ENCODE measurements around the gene SHB. TPM values are rescaled to one million over a fixed set of nuclear protein-coding genes. Genes with fewer than 3 reads are reported as not detected.
A peak's percentile ranks its signal among the peaks of the same experiment; 100 is the strongest.

The SHB gene
- total and polyA plus RNA-seq, 2 of the 13 experiments (the other 11 are each of a cell fraction or from before 2014, with no cell fraction given) = 19.4 to 20.7 TPM

DNA sequence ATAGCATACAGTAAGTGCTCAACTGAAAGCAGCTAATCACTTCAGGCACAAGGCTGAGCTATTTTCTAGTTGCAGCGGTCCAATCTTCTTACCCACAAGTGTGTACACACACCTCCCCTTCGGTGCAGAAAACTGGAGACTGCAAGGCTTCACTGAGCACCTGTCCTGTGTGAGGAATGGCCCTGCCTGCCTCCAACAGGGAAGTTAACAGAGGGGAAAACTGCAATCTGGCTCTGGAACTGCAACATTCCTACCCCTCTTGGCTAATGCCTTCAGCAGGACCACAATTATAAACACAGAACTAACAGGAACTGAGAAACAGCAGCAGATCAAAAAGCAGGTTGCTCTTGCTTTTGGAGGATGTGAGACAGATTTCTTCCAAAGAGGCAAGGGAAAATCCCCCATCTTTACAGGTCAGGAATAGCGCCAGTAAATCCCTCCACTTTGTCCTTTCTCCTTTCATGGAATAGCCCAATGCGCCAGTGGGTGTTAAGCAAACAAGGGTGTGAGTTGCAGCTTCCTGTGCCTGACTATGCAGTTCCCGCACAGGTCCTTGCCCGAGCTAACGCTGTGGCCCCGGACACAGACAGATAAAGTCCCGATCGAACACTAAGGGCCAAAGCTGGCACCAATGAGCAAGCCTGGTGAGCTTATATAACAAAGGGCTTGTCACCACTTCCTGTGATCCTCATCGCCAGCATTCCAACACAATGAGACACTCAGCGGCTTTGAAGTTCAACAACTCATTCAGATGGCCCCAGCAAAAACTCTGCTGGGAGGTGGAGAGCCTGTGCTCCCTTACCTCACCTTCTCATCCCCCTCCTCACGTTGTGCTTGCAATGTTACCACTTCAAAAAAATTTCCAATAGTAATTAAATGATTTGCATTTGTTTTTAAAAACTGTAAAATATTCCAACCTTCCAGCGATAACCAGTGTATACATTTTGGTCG lies 21.5 kb downstream of the SHB start (continued):
- TF ChIP-seq SYNCRIP (IDR thresholded peaks at IDR 0.05; ENCODE audit: insufficient read depth, low read depth, low read length) (no peak), ZNF331 (CRISPR knock-in tag; IDR thresholded peaks at IDR 0.05) (peak; percentile 95), ZNF615 (CRISPR knock-in tag; IDR thresholded peaks at IDR 0.05; ENCODE audit: borderline replicate concordance) (0 out of 2 replicates have a peak, but pooled peaks have one; percentile 28), RNF2 (conservative IDR thresholded peaks at IDR 0.05; ENCODE audit: low read depth) (no peak), SIN3A (IDR thresholded peaks at IDR 0.05; ENCODE audit: borderline replicate concordance, low read depth, low read length) (peak; percentile 82; the same call in 1 of the 2 replicates), ZNF367 (CRISPR knock-in tag; IDR thresholded peaks at IDR 0.05; ENCODE audit: borderline replicate concordance) (no peak), KLF15 (CRISPR knock-in tag; IDR thresholded peaks at IDR 0.05; ENCODE audit: borderline replicate concordance) (peak; percentile 67; the same call in 1 of the 2 replicates), ZNF724P (CRISPR knock-in tag; IDR thresholded peaks at IDR 0.05; ENCODE audit: borderline replicate concordance) (peak; percentile 70; the same call in 1 of the 2 replicates), ZNF101 (CRISPR knock-in tag; IDR thresholded peaks at IDR 0.05; ENCODE audit: borderline replicate concordance, low read depth) (no peak), ZNF17 (CRISPR knock-in tag; IDR thresholded peaks at IDR 0.05) (no peak), CBX5 (CRISPR knock-in tag; IDR thresholded peaks at IDR 0.05; ENCODE audit: borderline replicate concordance) (peak; percentile 86; the same call in 1 of the 2 replicates), ZNF543 (CRISPR knock-in tag; IDR thresholded peaks at IDR 0.05) (peak; percentile 62), ZNF878 (CRISPR knock-in tag; IDR thresholded peaks at IDR 0.05) (peak; percentile 84), GLI4 (CRISPR knock-in tag; IDR thresholded peaks at IDR 0.05; ENCODE audit: borderline replicate concordance) (no peak), FOSL2 (CRISPR knock-in tag; IDR thresholded peaks at IDR 0.05) (peak; percentile 99), ADNP (CRISPR knock-in tag; IDR thresholded peaks at IDR 0.05) (no peak), TBP (CRISPR knock-in tag; IDR thresholded peaks at IDR 0.05) (no peak), ZNF841 (CRISPR knock-in tag; IDR thresholded peaks at IDR 0.05; ENCODE audit: borderline replicate concordance) (no peak), MAF1 (CRISPR knock-in tag; IDR thresholded peaks at IDR 0.05; ENCODE audit: borderline replicate concordance) (0 out of 2 replicates have a peak, but pooled peaks have one; percentile 49)
- TF ChIP-seq, protein P1, sequence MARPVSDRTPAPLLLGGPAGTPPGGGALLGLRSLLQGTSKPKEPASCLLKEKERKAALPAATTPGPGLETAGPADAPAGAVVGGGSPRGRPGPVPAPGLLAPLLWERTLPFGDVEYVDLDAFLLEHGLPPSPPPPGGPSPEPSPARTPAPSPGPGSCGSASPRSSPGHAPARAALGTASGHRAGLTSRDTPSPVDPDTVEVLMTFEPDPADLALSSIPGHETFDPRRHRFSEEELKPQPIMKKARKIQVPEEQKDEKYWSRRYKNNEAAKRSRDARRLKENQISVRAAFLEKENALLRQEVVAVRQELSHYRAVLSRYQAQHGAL (CRISPR knock-in tag; IDR thresholded peaks at IDR 0.05; ENCODE audit: not compliant biosample characterization) = peak; percentile 95
- TF ChIP-seq, protein P2, sequence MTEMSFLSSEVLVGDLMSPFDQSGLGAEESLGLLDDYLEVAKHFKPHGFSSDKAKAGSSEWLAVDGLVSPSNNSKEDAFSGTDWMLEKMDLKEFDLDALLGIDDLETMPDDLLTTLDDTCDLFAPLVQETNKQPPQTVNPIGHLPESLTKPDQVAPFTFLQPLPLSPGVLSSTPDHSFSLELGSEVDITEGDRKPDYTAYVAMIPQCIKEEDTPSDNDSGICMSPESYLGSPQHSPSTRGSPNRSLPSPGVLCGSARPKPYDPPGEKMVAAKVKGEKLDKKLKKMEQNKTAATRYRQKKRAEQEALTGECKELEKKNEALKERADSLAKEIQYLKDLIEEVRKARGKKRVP (CRISPR knock-in tag; IDR thresholded peaks at IDR 0.05) = peak in 1 of 2 experiments; percentile 86; a peak in 2 of 4 replicates
- TF ChIP-seq, protein P3, sequence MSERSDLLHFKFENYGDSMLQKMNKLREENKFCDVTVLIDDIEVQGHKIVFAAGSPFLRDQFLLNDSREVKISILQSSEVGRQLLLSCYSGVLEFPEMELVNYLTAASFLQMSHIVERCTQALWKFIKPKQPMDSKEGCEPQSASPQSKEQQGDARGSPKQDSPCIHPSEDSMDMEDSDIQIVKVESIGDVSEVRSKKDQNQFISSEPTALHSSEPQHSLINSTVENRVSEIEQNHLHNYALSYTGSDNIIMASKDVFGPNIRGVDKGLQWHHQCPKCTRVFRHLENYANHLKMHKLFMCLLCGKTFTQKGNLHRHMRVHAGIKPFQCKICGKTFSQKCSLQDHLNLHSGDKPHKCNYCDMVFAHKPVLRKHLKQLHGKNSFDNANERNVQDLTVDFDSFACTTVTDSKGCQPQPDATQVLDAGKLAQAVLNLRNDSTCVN (CRISPR knock-in tag; IDR thresholded peaks at IDR 0.05; ENCODE audit: borderline replicate concordance) = peak; percentile 62; the same call in 1 of the 2 replicates
- TF ChIP-seq, protein P4, sequence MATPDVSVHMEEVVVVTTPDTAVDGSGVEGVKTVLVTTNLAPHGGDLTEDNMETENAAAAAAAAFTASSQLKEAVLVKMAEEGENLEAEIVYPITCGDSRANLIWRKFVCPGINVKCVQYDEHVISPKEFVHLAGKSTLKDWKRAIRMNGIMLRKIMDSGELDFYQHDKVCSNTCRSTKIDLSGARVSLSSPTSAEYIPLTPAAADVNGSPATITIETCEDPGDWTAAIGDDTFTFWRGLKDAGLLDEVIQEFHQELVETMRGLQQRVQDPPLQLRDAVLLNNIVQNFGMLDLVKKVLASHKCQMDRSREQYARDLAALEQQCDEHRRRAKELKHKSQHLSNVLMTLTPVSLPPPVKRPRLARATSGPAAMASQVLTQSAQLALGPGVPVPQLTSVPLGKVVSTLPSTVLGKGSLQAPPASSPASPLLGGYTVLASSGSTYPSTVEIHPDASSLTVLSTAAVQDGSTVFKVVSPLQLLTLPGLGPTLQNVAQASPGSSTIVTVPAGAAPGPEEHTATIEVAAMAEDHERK (CRISPR knock-in tag; IDR thresholded peaks at IDR 0.05; ENCODE audit: low read depth) = no peak

All from HepG2 (cell line).